K562 (cell line): ENCODE measurements around the gene PPP1R14B. TPM values are rescaled to one million over a fixed set of nuclear protein-coding genes. Genes with fewer than 3 reads are reported as not detected.
A peak's percentile ranks its signal among the peaks of the same experiment; 100 is the strongest.

Experiments
- PML ChIP-seq: IDR thresholded peaks from 2 replicates; pipeline ENCODE4 v1.6.1; 2012; ENCODE audit warnings: low read length, inconsistent platforms
- REST ChIP-seq, 2 experiments: fragments of 450-650 bp; formaldehyde crosslinking in 1 of 2; IDR thresholded peaks; 2 replicates each; pipeline versions ENCODE4 v1.4.0 to v1.6.1; 2014 to 2020; ENCODE audit warnings: mild to moderate bottlenecking in 2 of 2, borderline replicate concordance in 1 of 2, low read depth in 1 of 2
- TAF1 ChIP-seq: IDR thresholded peaks from 2 replicates; pipeline ENCODE4 v1.6.1; 2011; ENCODE audit warnings: mild to moderate bottlenecking, low read length, moderate library complexity; ENCODE audit not compliant: insufficient read depth, control insufficient read depth, severe bottlenecking; ENCODE audit errors: extremely low read depth
- ZBTB40 ChIP-seq, 2 experiments: fragments of 450-650 bp in 1 of 2; sonication (generic) in 1 of 2; formaldehyde crosslinking in 1 of 2; IDR thresholded peaks; 2 replicates each; pipeline versions ENCODE4 v1.7.1 to v1.9.0; 2016 to 2022; ENCODE audit warnings: inconsistent platforms in 1 of 2, mild to moderate bottlenecking in 1 of 2, missing genetic modification reagents in 1 of 2
- ZNF197 ChIP-seq: fragments of 200-800 bp; sonication (Bioruptor generic); IDR thresholded peaks from 2 replicates; pipeline ENCODE4 v1.6.1; 2016; ENCODE audit warnings: low read depth, missing genetic modification characterization, missing compliant biosample characterization
- polyA plus RNA-seq, 8 experiments: library from polyadenylated mRNA; depleted of rRNA in 4 of 8; stranded (reverse) in 5 of 8; unstranded in 3 of 8; fragments of >200 nt; fragmentation: Nextera tagmentation in 2 of 8; fragmentation: Illumina TruSeq in 1 of 8; extraction: Ambion mirVana in 2 of 8; extraction: Trizol in 1 of 8; gene quantifications; 2 replicates each; pipeline versions ENCODE4 v1.2.1 to v1.2.3, GENCODE V29; 2011 to 2014; ENCODE audit warnings: inconsistent platforms in 1 of 8, missing spikeins in 1 of 8
- total RNA-seq, 7 experiments: library from RNA; depleted of rRNA in 6 of 7; stranded (reverse); fragments of >200 nt in 6 of 7; fragmentation: Illumina TruSeq in 2 of 7; extraction: Trizol in 2 of 7; gene quantifications; 2 replicates each; pipeline versions ENCODE4 v1.2.1 to v1.2.3, GENCODE V29; 2011 to 2021; ENCODE audit warnings: low replicate concordance in 1 of 7

PPP1R14B gene
- total and polyA plus RNA-seq, 9 of the 15 experiments (the other 6 are each of a cell fraction or from before 2014, with no cell fraction given): 7.7 to 566 (median 212) TPM

DNA sequence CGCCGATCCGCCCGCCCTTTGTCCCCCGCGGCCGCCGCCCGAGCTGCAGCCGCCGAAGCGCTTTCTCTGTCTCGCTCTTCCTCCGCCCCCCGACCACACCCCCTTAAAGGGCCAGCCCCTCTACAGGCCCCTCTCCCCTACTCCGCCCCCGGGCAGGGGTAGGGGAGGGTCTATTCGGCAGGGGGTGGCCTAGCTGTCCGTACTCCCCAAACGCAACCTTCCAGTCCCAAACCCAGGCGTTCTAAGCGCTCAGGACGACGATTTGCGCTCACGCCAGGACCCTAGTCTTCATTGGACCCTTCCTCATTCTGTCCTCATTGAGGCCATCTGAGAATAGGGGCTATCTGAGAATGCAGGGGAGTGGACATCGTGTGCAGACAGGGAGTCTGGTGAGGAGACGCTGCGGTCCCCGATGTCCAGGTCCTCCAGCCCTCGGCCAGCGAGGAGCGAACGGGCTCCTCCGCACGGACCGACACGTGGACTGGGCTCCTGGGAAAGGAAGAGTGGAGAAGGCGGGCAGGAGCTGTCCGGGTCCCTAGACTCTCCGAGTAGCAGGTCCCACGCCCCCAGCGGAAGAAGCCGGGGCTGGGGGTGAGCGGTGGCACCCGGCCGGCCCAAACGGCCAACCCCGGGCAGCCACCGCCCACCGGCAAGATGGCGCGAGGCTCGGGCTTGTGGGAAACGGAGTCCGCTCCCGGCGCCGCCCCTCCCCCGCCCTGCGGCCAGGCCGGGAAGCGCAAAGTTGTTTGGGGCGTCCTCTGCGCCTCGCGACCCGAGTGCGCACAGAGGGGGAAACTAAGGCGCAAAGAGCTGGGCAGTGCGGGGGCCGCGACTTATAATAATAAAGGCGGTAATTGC is at the start of gene PPP1R14B (continued):
- TF ChIP-seq ZBTB40 (IDR thresholded peaks at IDR 0.05) (peak; percentile 78), ZBTB40 (CRISPR knock-in tag; IDR thresholded peaks at IDR 0.05) (no peak), ZNF197 (CRISPR knock-in tag) (no peak), REST (IDR thresholded peaks at IDR 0.05; ENCODE audit: borderline replicate concordance) (peak; percentile 31), REST (CRISPR knock-in tag; IDR thresholded peaks at IDR 0.05; ENCODE audit: low read depth) (0 out of 2 replicates have a peak, but pooled peaks have one; percentile 32), TAF1 (peak; percentile 45), PML (no peak)
